ENCODE measurements around the gene PIK3C2G.
"Not testable (repeated sequence)": the region's sequence is repeated elsewhere in the genome, so short reads cannot be mapped to it uniquely, and the experiment has no call there.

PIK3C2G gene

GRCh38 chr12:18483698-18484325 is 222.5 kb downstream of the PIK3C2G start:
- peak; percentile 10 for DNase-seq

- DNase-seq: no peak
Observed at GRCh38 chr12:18486036-18486435, 224.7 kb downstream of the PIK3C2G start.

- DNase-seq: no peak
Observed at GRCh38 chr12:18487509-18487908, 226.2 kb downstream of the PIK3C2G start.

- no peak for DNase-seq
Observed at GRCh38 chr12:18492372-18493025, 231.2 kb downstream of the PIK3C2G start.

GRCh38 chr12:18496156-18496555 is 234.8 kb downstream of the PIK3C2G start:
- no peak for DNase-seq

GRCh38 chr12:18500160-18500574 is 238.8 kb downstream of the PIK3C2G start:
- DNase-seq: not testable (repeated sequence)

- not testable (repeated sequence) for DNase-seq
Observed at GRCh38 chr12:18500736-18501135, 239.4 kb downstream of the PIK3C2G start.

GRCh38 chr12:18502422-18502968 is 241.2 kb downstream of the PIK3C2G start:
- DNase-seq: peak; percentile 80

GRCh38 chr12:18521461-18521860 is 260.1 kb downstream of the PIK3C2G start:
- no peak for DNase-seq

- DNase-seq: no peak
Observed at GRCh38 chr12:18522806-18523205, 261.5 kb downstream of the PIK3C2G start.

GRCh38 chr12:18542497-18542896 is 281.2 kb downstream of the PIK3C2G start:
- not testable (repeated sequence) for DNase-seq

GRCh38 chr12:18546399-18546798 is 285.1 kb downstream of the PIK3C2G start:
- DNase-seq: no peak

GRCh38 chr12:18549598-18549997 is 288.3 kb downstream of the PIK3C2G start:
- DNase-seq: no peak

GRCh38 chr12:18551106-18551505 is 289.8 kb downstream of the PIK3C2G start:
- no peak for DNase-seq

- no peak for DNase-seq
Observed at GRCh38 chr12:18551701-18552100, 290.4 kb downstream of the PIK3C2G start.

- DNase-seq: peak; percentile 4
Observed at GRCh38 chr12:18552829-18553228, 291.5 kb downstream of the PIK3C2G start.

GRCh38 chr12:18556161-18556560 is 294.8 kb downstream of the PIK3C2G start:
- no peak for DNase-seq

- no peak for DNase-seq
Observed at GRCh38 chr12:18559242-18559641, 297.9 kb downstream of the PIK3C2G start.

GRCh38 chr12:18562531-18562930 is 301.2 kb downstream of the PIK3C2G start:
- DNase-seq: no peak

GRCh38 chr12:18564306-18564705 is 303.0 kb downstream of the PIK3C2G start:
- no peak for DNase-seq

- DNase-seq: no peak
Observed at GRCh38 chr12:18567787-18568186, 306.5 kb downstream of the PIK3C2G start.

- DNase-seq: no peak
Observed at GRCh38 chr12:18570543-18570942, 309.2 kb downstream of the PIK3C2G start.

- no peak for DNase-seq
Observed at GRCh38 chr12:18576104-18576626, 314.8 kb downstream of the PIK3C2G start.

GRCh38 chr12:18576648-18577047 is 315.3 kb downstream of the PIK3C2G start:
- no peak for DNase-seq

Measured in NCI-H69 (cell line).